ENCODE data around the gene SUB1. TPM values are rescaled to one million over a fixed set of nuclear protein-coding genes. Genes with fewer than 3 reads are reported as not detected.

Gene SUB1
- total RNA-seq, 3 donors from 2014 or later = 152 to 230 (median 201) TPM

DNA sequence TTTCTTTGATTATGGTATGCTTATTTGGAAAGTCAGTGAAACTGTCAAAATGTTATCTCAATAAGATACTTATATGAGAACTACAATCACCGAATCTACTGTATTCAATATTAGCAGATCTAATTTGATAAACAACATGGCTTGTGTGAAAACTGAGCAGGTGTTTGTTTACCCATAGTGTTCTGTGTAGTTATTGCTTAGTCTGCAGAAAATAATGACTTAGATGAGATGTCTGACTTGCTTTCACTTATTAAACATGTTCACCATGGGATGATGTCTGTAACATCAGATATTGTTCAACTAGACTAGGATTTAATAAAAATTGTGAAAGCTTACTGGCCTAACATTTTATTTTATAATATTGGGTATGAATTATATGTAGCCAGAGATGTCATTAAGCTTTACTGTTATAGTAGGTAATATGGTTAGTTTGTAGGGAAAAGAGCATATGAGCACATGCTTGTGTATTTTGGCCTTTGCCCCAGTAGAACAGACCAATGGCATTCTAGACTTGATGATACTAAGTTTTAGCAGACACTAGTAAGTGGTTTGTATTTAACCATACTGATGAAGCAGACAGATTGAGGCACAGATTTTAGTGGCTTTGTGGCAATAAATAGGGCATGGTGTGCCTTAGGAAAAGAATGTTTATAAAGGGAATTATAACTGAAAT lies 16.4 kb downstream of the SUB1 start:
- Histone ChIP-seq H3K36me3 (no peaks in the 10 kb centered on the region), H3K4me1 (no peaks in the 10 kb centered on the region), H3K27me3 (no peaks in the 10 kb centered on the region), H3K9me3 (no peaks in the 10 kb centered on the region), H3K4me3 (no peak overlapping the region), H3K27ac (no peak overlapping the region)
- no peak for DNase-seq (ENCODE audit: low spot score in 2 of 2)
- intact Hi-C loops (cut with DNase I; ENCODE audit: low total_unique reads) = no loop called here
- TF ChIP-seq POLR2A (IDR thresholded peaks at IDR 0.05) = no peak
- no peak for TF ChIP-seq POLR2AphosphoS5 (IDR thresholded peaks at IDR 0.05)
- TF ChIP-seq, protein P1, sequence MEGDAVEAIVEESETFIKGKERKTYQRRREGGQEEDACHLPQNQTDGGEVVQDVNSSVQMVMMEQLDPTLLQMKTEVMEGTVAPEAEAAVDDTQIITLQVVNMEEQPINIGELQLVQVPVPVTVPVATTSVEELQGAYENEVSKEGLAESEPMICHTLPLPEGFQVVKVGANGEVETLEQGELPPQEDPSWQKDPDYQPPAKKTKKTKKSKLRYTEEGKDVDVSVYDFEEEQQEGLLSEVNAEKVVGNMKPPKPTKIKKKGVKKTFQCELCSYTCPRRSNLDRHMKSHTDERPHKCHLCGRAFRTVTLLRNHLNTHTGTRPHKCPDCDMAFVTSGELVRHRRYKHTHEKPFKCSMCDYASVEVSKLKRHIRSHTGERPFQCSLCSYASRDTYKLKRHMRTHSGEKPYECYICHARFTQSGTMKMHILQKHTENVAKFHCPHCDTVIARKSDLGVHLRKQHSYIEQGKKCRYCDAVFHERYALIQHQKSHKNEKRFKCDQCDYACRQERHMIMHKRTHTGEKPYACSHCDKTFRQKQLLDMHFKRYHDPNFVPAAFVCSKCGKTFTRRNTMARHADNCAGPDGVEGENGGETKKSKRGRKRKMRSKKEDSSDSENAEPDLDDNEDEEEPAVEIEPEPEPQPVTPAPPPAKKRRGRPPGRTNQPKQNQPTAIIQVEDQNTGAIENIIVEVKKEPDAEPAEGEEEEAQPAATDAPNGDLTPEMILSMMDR (IDR thresholded peaks at IDR 0.05) = no peak

DNA sequence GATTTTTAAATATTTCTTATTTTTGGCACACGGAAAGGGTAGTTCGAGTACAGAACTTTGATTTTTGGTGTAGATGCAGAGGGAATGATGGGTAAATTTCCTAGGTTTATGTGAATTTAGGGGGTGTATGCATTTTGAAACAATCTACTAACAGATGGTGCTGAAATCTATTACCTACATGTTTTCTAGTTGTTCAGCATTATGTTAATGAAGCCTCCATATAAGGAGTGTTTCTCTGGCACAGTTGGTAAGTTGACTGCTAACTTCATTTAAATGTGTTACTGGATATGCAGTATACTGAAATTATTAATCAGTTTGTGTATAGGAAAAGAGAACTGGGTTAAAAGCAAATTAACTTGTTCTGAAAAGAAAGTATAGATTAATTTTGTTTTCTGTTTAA lies 17.5 kb downstream of the SUB1 start:
- TF ChIP-seq, protein P1 (IDR thresholded peaks at IDR 0.05) = no peak
- TF ChIP-seq POLR2AphosphoS5 (IDR thresholded peaks at IDR 0.05) = no peak
- TF ChIP-seq POLR2A (IDR thresholded peaks at IDR 0.05) = no peak
- intact Hi-C loops (cut with DNase I; ENCODE audit: low total_unique reads) = no loop called here
- Histone ChIP-seq H3K36me3 (no peaks in the 10 kb centered on the region), H3K4me3 (no peak overlapping the region), H3K4me1 (no peaks in the 10 kb centered on the region), H3K27me3 (no peaks in the 10 kb centered on the region), H3K9me3 (no peaks in the 10 kb centered on the region), H3K27ac (no peak overlapping the region)
- DNase-seq (ENCODE audit: low spot score in 2 of 2) = no peak

DNA sequence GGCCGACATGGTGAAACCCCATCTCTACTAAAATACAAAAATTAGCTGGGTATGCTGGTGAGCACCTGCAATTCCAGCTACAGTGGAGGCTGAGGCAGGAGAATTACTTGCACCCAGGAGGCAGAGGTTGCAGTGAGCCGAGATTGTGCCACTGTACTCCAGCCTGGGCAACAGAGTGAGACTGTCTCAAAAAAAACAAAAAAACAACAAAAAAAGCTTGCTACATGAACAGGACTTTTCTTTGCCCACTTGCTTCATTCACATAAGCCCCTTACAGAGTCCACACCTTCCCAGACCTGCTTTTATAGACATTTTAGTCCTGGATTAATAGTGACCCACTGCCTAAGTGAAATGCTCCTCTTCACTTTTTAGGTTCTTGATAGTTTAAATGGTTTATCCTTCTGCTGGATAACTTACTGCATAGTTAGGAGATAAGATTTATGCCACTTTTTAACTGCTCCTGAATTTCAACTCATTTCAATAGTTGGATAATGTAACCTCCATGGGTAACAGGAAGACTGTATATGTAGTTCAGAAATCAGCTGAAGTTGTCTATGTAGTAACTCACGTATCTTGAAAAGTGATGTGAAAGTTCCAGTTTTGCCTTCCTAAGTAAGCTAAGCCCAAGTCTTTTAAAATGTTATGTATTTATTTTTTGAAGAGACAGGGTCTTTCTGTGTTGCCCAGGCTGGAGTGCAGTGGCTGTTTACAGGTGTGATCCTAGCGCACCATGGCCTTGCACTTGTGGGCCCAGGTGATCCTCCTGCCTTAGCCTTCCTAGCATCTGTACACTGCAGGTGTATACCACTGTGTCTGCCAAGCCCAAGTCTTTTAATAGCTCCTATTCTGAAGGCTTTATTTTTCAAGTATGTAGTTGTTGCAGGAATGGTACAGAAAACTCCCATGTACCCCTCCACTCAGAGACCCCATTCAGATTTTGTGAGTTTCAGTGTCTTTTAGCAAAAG lies 19.7 kb downstream of the SUB1 start:
- Histone ChIP-seq H3K36me3 (no peaks in the 10 kb centered on the region), H3K27me3 (no peaks in the 10 kb centered on the region), H3K4me3 (no peak overlapping the region), H3K9me3 (no peaks in the 10 kb centered on the region), H3K27ac (no peak overlapping the region), H3K4me1 (no peaks in the 10 kb centered on the region)
- TF ChIP-seq POLR2A (IDR thresholded peaks at IDR 0.05) = no peak
- TF ChIP-seq POLR2AphosphoS5 (IDR thresholded peaks at IDR 0.05) = no peak
- TF ChIP-seq, protein P1 (IDR thresholded peaks at IDR 0.05) = no peak
- DNase-seq (ENCODE audit: low spot score in 2 of 2) = no peak
- intact Hi-C loops (cut with DNase I; ENCODE audit: low total_unique reads) = no loop called here

DNA sequence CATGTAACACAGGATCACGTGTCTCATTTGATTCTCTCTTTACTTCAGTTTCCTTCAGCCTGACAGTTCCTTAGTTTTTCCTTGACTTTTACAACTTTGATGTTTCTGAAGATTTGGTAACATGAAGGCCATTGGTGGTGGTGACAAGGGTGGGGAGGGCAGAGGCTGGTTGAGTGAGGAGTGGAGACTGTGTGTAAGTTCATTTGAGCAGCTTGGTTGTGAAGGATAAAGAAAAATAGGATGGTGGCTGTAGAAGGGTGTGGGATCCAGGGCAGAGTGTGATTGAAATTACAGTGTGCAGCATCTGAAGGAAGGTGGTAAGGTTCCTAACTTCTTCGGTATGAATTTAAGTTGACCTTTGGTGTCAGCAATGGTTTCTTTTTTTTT lies 20.4 kb downstream of the SUB1 start:
- Histone ChIP-seq H3K27ac (no peak overlapping the region), H3K9me3 (no peaks in the 10 kb centered on the region), H3K4me1 (no peaks in the 10 kb centered on the region), H3K27me3 (no peaks in the 10 kb centered on the region), H3K36me3 (no peaks in the 10 kb centered on the region), H3K4me3 (no peak overlapping the region)
- no peak for DNase-seq (ENCODE audit: low spot score in 2 of 2)
- intact Hi-C loops (cut with DNase I; ENCODE audit: low total_unique reads) = no loop called here
- no peak for TF ChIP-seq POLR2AphosphoS5 (IDR thresholded peaks at IDR 0.05)
- no peak for TF ChIP-seq POLR2A (IDR thresholded peaks at IDR 0.05)
- TF ChIP-seq, protein P1 (IDR thresholded peaks at IDR 0.05) = no peak
